CD14-positive monocyte (primary cell): ENCODE results near the gene HMCN2. TPM values are rescaled to one million over a fixed set of nuclear protein-coding genes. Genes with fewer than 3 reads are reported as not detected.

ENCODE experiments used
- DNase-seq, 3 donors: peaks; one replicate each; pipeline ENCODE4 v3.0.0-alpha.2; 2011 to 2022
- H2AFZ ChIP-seq: 2 replicates; pipeline ENCODE4 v1.6.0; 2012; ENCODE audit warnings: mild to moderate bottlenecking, low read depth, low read length, inconsistent platforms; ENCODE audit not compliant: insufficient read depth, poor library complexity, severe bottlenecking
- H3K27ac ChIP-seq, 2 donors: 1 replicate in 1 of 2; 2 replicates in 1 of 2; pipeline ENCODE4 v1.5.1; 2012 to 2013; ENCODE audit warnings: low read length in 2 of 2, control low read depth in 1 of 2, inconsistent platforms in 1 of 2, low read depth in 1 of 2, mild to moderate bottlenecking in 1 of 2
- H3K27me3 ChIP-seq, 2 donors: one replicate each; pipeline versions ENCODE4 v1.6.0 to v1.6.1; 2011 to 2013; ENCODE audit warnings: low read length in 2 of 2; ENCODE audit not compliant: control insufficient read depth in 2 of 2, insufficient read depth in 2 of 2
- H3K36me3 ChIP-seq, 2 donors: replicated peaks in 1 of 2; 1 replicate in 1 of 2; 2 replicates in 1 of 2; pipeline versions ENCODE4 v1.5.1 to v1.6.1; 2012 to 2013; ENCODE audit warnings: low read length in 2 of 2, control low read depth in 1 of 2, inconsistent platforms in 1 of 2, mild to moderate bottlenecking in 1 of 2; ENCODE audit not compliant: insufficient read depth in 2 of 2, control insufficient read depth in 1 of 2
- H3K4me1 ChIP-seq, 2 donors: 1 replicate in 1 of 2; 2 replicates in 1 of 2; pipeline versions ENCODE4 v1.5.1 to v1.6.1; 2012 to 2013; ENCODE audit warnings: low read length in 2 of 2, control low read depth in 1 of 2, inconsistent platforms in 1 of 2, mild to moderate bottlenecking in 1 of 2, moderate library complexity in 1 of 2; ENCODE audit not compliant: insufficient read depth in 2 of 2, control insufficient read depth in 1 of 2
- H3K4me2 ChIP-seq: replicated peaks from 2 replicates; pipeline ENCODE3; 2012; ENCODE audit warnings: low read length, moderate library complexity, mild to moderate bottlenecking; ENCODE audit not compliant: poor library complexity, severe bottlenecking; ENCODE audit errors: extremely low read depth
- H3K4me3 ChIP-seq, 3 experiments: fragments of 200-600 bp in 1 of 3; sonication (generic) in 1 of 3; replicated peaks in 1 of 3; 1 replicate in 2 of 3; 2 replicates in 1 of 3; pipeline ENCODE4 v1.5.1; 2011 to 2013; ENCODE audit warnings: low read length in 3 of 3, mild to moderate bottlenecking in 3 of 3, control low read depth in 2 of 3, low read depth in 2 of 3, inconsistent platforms in 1 of 3, moderate library complexity in 1 of 3
- H3K79me2 ChIP-seq: 2 replicates; pipeline ENCODE4 v1.6.0; 2012; ENCODE audit warnings: mild to moderate bottlenecking, control low read depth, inconsistent platforms, low read length, moderate library complexity; ENCODE audit not compliant: insufficient read depth
- H3K9ac ChIP-seq: 2 replicates; pipeline ENCODE4 v1.6.0; 2017; ENCODE audit warnings: low read length, mild to moderate bottlenecking; ENCODE audit not compliant: insufficient read depth, poor library complexity, severe bottlenecking
- H3K9me3 ChIP-seq, 2 donors: replicated peaks in 1 of 2; 1 replicate in 1 of 2; 2 replicates in 1 of 2; pipeline versions ENCODE4 v1.5.1 to v1.6.1; 2012 to 2013; ENCODE audit warnings: low read length in 2 of 2, control low read depth in 1 of 2; ENCODE audit not compliant: control insufficient read depth in 1 of 2, insufficient read depth in 1 of 2
- H4K20me1 ChIP-seq: 2 replicates; pipeline ENCODE4 v1.6.0; 2012; ENCODE audit warnings: mild to moderate bottlenecking, low read length, control low read depth, moderate library complexity; ENCODE audit not compliant: insufficient read depth
- H3K27ac Mint-ChIP-seq, 7 donors: one replicate each; pipeline ENCODE4 v1.8.0; 2020; ENCODE audit warnings: mild to moderate bottlenecking in 7 of 7, mixed read lengths in 7 of 7, moderate library complexity in 6 of 7, inconsistent platforms in 2 of 7
- H3K27me3 Mint-ChIP-seq, 3 donors: one replicate each; pipeline ENCODE4 v1.8.0; 2021 to 2022; ENCODE audit warnings: low read depth in 3 of 3, mild to moderate bottlenecking in 3 of 3, mixed read lengths in 3 of 3, moderate library complexity in 3 of 3, inconsistent platforms in 1 of 3
- H3K36me3 Mint-ChIP-seq, 2 donors: one replicate each; pipeline ENCODE4 v1.8.0; 2020; ENCODE audit warnings: mixed read lengths in 2 of 2, inconsistent platforms in 1 of 2, mild to moderate bottlenecking in 1 of 2
- H3K4me1 Mint-ChIP-seq: one replicate; pipeline ENCODE4 v1.8.0; 2020; ENCODE audit warnings: mild to moderate bottlenecking, mixed read lengths
- H3K4me3 Mint-ChIP-seq, 2 donors: one replicate each; pipeline ENCODE4 v1.8.0; 2020; ENCODE audit warnings: mild to moderate bottlenecking in 2 of 2, mixed read lengths in 2 of 2, moderate library complexity in 1 of 2
- H3K9me3 Mint-ChIP-seq, 7 donors: one replicate each; pipeline ENCODE4 v1.8.0; 2020 to 2022; ENCODE audit warnings: mixed read lengths in 7 of 7, mild to moderate bottlenecking in 6 of 7, moderate library complexity in 6 of 7, inconsistent platforms in 2 of 7
- WGBS: methylation state at CpG from one replicate; pipeline ENCODE4 v1.1.5; 2013; ENCODE audit warnings: missing lambda C conversion rate; ENCODE audit not compliant: insufficient coverage; 5-methylcytosine and 5-hydroxymethylcytosine counted together
- intact Hi-C, 2 donors: fragments of 100-400 bp; cut with micrococcal nuclease; formaldehyde crosslinking; loops; one replicate each; pipeline versions ENCODE4 v1.15.0 to v1.15.1; 2023
- polyA plus RNA-seq, 3 donors: library from polyadenylated mRNA; depleted of rRNA in 1 of 3; unstranded in 2 of 3; stranded (reverse) in 1 of 3; fragments of 300-500 nt in 2 of 3; fragments of >200 nt in 1 of 3; fragmentation: Illumina TruSeq in 2 of 3; gene quantifications; 1 replicate in 2 of 3; 2 replicates in 1 of 3; pipeline ENCODE4 v1.2.3, GENCODE V29; 2012 to 2021
- TF ChIP-seq, protein P1 (sequence below): fragments of 200-600 bp; IDR thresholded peaks from one replicate; pipeline ENCODE4 v1.8.0; 2022; ENCODE audit warnings: antibody characterized with exemption, mild to moderate bottlenecking

Gene HMCN2
- polyA plus RNA-seq, 3 donors: not detected

DNA sequence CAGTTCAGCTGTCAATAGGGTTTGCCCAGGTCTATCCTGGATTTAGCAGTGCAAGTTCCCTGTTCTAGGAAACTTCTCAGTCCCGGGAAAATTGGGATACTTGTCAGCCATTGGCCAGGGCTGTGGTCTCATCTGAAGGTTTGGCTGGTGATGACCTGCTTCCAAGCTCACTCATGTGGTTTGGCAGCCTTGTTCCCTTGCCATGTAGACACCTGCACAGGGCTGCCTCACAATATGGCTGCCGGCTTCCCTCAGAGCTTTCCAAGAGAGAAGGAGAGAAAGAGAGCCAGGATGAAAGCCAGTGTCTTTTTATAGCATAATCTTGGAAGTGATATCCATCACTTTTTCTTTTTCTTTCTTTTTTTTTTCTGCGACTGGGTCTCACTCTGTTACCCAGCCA, 37.7 kb upstream of the HMCN2 start:
- no peak overlapping the region for H3K27ac Mint-ChIP-seq
- WGBS: 100% methylated on average over 2 of the region's 3 CpGs
- H3K4me1 Mint-ChIP-seq: no peaks in the 10 kb centered on the region
- H3K27ac ChIP-seq: no peak overlapping the region
- H2AFZ ChIP-seq: no peak overlapping the region
- no peaks in the 10 kb centered on the region for H3K27me3 ChIP-seq
- no peaks in the 10 kb centered on the region for H3K36me3 ChIP-seq
- no peaks in the 10 kb centered on the region for H3K36me3 Mint-ChIP-seq
- no peaks in the 10 kb centered on the region for H3K79me2 ChIP-seq
- H3K27me3 Mint-ChIP-seq: peaks cover 2 to 8% (median 4%) of the 10 kb centered on the region in 3 donors
- peaks cover 7 to 11% of the 10 kb centered on the region in 2 donors for H3K9me3 ChIP-seq
- H3K4me2 ChIP-seq: no peak overlapping the region
- TF ChIP-seq, protein P1, sequence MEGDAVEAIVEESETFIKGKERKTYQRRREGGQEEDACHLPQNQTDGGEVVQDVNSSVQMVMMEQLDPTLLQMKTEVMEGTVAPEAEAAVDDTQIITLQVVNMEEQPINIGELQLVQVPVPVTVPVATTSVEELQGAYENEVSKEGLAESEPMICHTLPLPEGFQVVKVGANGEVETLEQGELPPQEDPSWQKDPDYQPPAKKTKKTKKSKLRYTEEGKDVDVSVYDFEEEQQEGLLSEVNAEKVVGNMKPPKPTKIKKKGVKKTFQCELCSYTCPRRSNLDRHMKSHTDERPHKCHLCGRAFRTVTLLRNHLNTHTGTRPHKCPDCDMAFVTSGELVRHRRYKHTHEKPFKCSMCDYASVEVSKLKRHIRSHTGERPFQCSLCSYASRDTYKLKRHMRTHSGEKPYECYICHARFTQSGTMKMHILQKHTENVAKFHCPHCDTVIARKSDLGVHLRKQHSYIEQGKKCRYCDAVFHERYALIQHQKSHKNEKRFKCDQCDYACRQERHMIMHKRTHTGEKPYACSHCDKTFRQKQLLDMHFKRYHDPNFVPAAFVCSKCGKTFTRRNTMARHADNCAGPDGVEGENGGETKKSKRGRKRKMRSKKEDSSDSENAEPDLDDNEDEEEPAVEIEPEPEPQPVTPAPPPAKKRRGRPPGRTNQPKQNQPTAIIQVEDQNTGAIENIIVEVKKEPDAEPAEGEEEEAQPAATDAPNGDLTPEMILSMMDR: no peak
- no peak overlapping the region for H3K4me3 Mint-ChIP-seq
- DNase-seq: no peak
- intact Hi-C loops: no loop called here
- peaks cover 4 to 18% (median 12%) of the 10 kb centered on the region in 7 donors for H3K9me3 Mint-ChIP-seq
- no peak overlapping the region for H3K4me3 ChIP-seq
- no peak overlapping the region for H3K9ac ChIP-seq
- no peaks in the 10 kb centered on the region for H3K4me1 ChIP-seq
- no peaks in the 10 kb centered on the region for H4K20me1 ChIP-seq

DNA sequence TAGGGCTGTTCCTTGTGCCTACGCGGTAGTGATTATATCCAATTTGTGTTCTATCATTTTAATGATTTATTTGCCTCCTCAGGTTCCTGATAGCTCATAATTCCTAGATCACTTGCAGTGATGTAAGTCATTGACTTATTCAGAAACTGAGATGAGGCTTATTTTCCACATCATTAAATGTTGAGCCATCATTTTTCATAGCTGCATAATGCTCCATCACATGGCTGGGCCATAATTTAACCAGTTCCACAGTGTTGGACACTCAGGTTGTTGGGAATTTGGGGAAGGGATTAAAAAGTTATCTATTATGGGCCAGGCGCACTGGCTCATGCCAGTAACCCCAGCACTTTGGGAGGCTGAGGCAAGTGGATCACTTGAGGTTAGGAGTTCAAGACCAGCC, 35.8 kb upstream of the HMCN2 start:
- Histone ChIP-seq H4K20me1 (no peaks in the 10 kb centered on the region), H3K4me3 (no peak overlapping the region), H3K36me3 (no peaks in the 10 kb centered on the region), H3K4me1 (no peaks in the 10 kb centered on the region), H3K27ac (no peak overlapping the region), H2AFZ (no peak overlapping the region), H3K79me2 (no peaks in the 10 kb centered on the region), H3K4me2 (no peak overlapping the region), H3K9ac (no peak overlapping the region), H3K9me3 (peaks cover 7 to 11% of the 10 kb centered on the region in 2 donors), H3K27me3 (no peaks in the 10 kb centered on the region)
- WGBS: 100% methylated on average over 1 of the region's 3 CpGs
- DNase-seq: no peak
- TF ChIP-seq, protein P1: no peak
- H3K9me3 Mint-ChIP-seq: peaks cover 4 to 18% (median 12%) of the 10 kb centered on the region in 7 donors
- H3K27ac Mint-ChIP-seq: no peak overlapping the region
- peaks cover 1 to 8% (median 4%) of the 10 kb centered on the region in 3 donors for H3K27me3 Mint-ChIP-seq
- H3K4me1 Mint-ChIP-seq: no peaks in the 10 kb centered on the region
- H3K36me3 Mint-ChIP-seq: no peaks in the 10 kb centered on the region
- no peak overlapping the region for H3K4me3 Mint-ChIP-seq
- intact Hi-C loops: loop anchor here in 1 of 2 donors (10.0 kb wide), 1 partner anchor 345 kb away; no protein-coding TSS in a partner anchor
